ENCODE results near the gene CBFA2T3. TPM values are rescaled to one million over a fixed set of nuclear protein-coding genes. Genes with fewer than 3 reads are reported as not detected.
A peak's percentile ranks its signal among the peaks of the same experiment; 100 is the strongest.

The CBFA2T3 gene
- total and polyA plus RNA-seq, 2 of the 13 experiments (the other 11 are each of a cell fraction or from before 2014, with no cell fraction given): 0.05 TPM; not detected in 1

DNA sequence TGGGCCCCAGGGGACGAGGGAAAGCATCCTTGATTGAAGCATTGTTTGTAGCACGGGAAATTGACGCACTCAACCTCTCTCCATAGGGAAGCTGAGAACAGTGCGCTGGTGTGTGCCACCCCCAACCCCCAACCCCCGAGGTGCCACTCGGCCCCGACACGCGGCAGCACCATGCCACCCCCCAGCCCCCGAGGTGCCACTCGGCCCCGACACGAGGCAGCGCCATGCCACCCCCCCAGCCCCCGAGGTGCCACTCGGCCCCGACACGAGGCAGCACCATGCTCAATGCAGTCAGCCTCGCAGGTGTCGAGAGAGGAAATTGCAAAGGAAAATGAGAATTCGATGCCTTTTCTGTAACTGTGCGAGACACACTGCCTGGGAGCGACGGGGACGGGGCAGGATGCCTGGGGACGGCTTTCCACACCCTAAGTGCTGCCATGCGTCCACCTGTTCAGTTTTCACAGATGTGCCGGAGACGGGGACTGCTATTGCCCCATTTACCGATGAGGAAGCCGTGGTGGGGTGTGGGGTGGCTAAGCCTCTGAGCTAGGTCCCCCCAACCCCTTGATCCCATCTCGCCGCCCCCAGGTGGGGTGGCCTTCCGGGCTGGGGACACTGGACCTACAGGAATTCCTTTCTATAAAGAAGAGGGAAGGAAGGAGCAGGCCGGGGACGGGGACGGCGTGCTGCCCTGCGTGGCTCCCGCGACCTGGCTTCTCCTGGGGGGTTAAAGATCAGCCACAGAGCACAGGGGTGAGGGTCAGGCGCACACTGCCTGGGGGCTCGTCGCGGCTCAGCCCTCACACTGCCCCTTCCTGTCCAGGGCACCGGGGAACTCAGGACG lies 9.8 kb downstream of the CBFA2T3 start:
- intact Hi-C loops (cut with micrococcal nuclease; ENCODE audit: unreplicated experiment): no loop called here
- H3K79me2 ChIP-seq (ENCODE audit: insufficient read depth, low read length): no peaks in the 10 kb centered on the region
- WGBS (ENCODE audit: low lambda C conversion rate): 29% methylated on average over 37 of the region's 47 CpGs
- in situ Hi-C loops (cut with HindIII; ENCODE audit: extremely low pct_ligation_motif_present, low pct_unique_long_range_greater_than_20kb): no loop called here
- H4K20me1 ChIP-seq (ENCODE audit: insufficient read depth, low read length): 0 out of 2 replicates have a peak, but pooled peaks cover 2% of the 10 kb centered on the region
- H2AFZ ChIP-seq (ENCODE audit: low read length): no peak overlapping the region
- no peaks in the 10 kb centered on the region for H3K4me1 ChIP-seq (ENCODE audit: insufficient read depth, low read length)
- H3K9ac ChIP-seq (ENCODE audit: insufficient read depth, low read depth, low read length): no peak overlapping the region
- POLR2A ChIA-PET: no interaction called here
- no peak overlapping the region for H3K4me2 ChIP-seq (ENCODE audit: low read depth, low read length)
- H3K4me3 ChIP-seq (replicated peaks in 1 of 3; ENCODE audit: insufficient read depth in 1 of 3, low read depth in 2 of 3, low read length in 3 of 3): no peak overlapping the region
- peaks cover 56 to 95% of the 10 kb centered on the region in 2 experiments for H3K27me3 ChIP-seq (ENCODE audit: control insufficient read depth in 1 of 2, insufficient read depth in 2 of 2, low read length in 2 of 2)
- FAIRE-seq (no peak), ATAC-seq (no peak), DNase-seq (ENCODE audit: low spot score) (no peak)
- H3K27ac ChIP-seq (ENCODE audit: extremely low read length, insufficient read depth, low read length): no peak overlapping the region
- CTCF ChIA-PET (ENCODE audit: low intra/inter-chr PET ratio, low total read pairs): no interaction called here
- H3K36me3 ChIP-seq (replicated peaks in 1 of 2; ENCODE audit: control insufficient read depth in 1 of 2, insufficient read depth in 2 of 2, low read length in 2 of 2): no peaks in the 10 kb centered on the region
- no TSS peak for BruUV-seq (replicated peaks)
- H3K9me3 ChIP-seq (ENCODE audit: low read length): no peaks in the 10 kb centered on the region
- TF ChIP-seq CHCHD3 (CRISPR knock-in tag; IDR thresholded peaks at IDR 0.05): no peak
- TF ChIP-seq, protein P1, sequence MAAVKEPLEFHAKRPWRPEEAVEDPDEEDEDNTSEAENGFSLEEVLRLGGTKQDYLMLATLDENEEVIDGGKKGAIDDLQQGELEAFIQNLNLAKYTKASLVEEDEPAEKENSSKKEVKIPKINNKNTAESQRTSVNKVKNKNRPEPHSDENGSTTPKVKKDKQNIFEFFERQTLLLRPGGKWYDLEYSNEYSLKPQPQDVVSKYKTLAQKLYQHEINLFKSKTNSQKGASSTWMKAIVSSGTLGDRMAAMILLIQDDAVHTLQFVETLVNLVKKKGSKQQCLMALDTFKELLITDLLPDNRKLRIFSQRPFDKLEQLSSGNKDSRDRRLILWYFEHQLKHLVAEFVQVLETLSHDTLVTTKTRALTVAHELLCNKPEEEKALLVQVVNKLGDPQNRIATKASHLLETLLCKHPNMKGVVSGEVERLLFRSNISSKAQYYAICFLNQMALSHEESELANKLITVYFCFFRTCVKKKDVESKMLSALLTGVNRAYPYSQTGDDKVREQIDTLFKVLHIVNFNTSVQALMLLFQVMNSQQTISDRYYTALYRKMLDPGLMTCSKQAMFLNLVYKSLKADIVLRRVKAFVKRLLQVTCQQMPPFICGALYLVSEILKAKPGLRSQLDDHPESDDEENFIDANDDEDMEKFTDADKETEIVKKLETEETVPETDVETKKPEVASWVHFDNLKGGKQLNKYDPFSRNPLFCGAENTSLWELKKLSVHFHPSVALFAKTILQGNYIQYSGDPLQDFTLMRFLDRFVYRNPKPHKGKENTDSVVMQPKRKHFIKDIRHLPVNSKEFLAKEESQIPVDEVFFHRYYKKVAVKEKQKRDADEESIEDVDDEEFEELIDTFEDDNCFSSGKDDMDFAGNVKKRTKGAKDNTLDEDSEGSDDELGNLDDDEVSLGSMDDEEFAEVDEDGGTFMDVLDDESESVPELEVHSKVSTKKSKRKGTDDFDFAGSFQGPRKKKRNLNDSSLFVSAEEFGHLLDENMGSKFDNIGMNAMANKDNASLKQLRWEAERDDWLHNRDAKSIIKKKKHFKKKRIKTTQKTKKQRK (IDR thresholded peaks at IDR 0.05; ENCODE audit: low read length): no peak
- peak; percentile 92; the same call in 1 of the 2 replicates for TF ChIP-seq EZH2 (conservative IDR thresholded peaks at IDR 0.05; ENCODE audit: low read depth, low read length)
- TF ChIP-seq ZFP36L2 (CRISPR knock-in tag; IDR thresholded peaks at IDR 0.05): no peak

All from HepG2 (cell line).